GM21786 (cell line): ENCODE measurements around the gene DRAM2.

Source experiments
- ATAC-seq: cut with Tn5 transposase; IDR thresholded peaks from one replicate; pipeline ENCODE4 v1.9.1; 2021; ENCODE audit not compliant: unreplicated experiment

DRAM2 gene

DNA sequence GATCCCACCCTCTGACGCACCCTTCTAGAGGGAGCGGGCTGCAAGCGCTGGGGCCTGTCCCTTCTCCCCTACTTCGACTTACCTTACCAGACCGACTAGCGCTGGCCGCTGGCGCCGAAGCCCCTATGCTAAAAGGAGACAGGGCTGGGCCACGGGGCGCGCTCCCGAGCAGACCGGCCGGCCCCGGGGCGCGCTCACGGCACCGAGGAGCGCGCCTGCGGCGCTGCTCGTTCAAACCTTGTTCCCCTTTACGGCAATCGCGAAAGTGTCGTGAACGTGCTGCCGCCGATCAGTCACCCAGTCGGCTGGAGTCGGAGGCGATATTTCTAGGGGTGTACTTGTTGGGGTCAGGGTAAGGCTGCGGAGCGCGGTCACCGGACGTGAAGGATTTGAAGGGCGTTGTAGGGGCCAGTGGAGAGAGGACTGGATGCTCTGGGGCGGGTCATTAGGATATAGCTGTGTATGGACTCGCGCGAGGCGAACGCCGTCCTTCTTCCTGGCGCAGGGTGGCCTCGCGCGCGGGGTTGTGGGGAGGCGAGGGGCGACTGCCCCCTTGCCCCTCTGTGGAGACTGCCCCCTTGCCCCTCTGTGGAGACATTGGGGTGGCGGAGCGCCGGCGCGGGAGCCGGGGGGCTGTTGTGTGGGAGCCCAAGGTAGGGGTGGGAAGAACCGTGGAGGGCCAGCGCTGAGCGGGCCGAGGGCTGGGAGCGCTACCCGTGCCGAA is at the start of gene DRAM2, which contains the start of gene CEPT1:
TSS of gene DRAM2 (minus strand) at position 138 of the 724 bp plus-strand sequence. CDS start 8,539 bp downstream, outside the sequence.
TSS of gene CEPT1 (plus strand) at position 268 of the 724 bp plus-strand sequence. CDS start 7,492 bp downstream, outside the sequence.
- peak; percentile 56 for ATAC-seq

DNA sequence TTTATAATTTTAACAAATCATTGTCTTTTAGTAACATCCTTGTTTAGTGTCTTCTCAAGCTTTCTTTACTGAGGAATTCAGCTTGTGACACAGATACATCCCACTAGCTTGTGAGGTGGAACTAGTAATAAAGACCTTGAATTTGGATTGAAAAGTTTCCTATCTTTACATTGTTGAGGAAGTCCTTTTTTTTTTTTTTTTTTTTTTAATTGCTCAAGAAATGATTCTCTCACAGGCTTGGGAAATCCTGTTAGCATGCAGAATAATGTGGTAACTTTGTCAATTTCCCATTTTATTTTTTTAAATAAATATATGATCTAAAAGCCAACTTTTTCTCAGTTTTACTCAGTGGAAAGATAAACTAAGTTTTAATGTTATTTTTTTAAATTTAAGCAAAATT is 44.8 kb upstream of the DRAM2 start:
- ATAC-seq: no peak

DNA sequence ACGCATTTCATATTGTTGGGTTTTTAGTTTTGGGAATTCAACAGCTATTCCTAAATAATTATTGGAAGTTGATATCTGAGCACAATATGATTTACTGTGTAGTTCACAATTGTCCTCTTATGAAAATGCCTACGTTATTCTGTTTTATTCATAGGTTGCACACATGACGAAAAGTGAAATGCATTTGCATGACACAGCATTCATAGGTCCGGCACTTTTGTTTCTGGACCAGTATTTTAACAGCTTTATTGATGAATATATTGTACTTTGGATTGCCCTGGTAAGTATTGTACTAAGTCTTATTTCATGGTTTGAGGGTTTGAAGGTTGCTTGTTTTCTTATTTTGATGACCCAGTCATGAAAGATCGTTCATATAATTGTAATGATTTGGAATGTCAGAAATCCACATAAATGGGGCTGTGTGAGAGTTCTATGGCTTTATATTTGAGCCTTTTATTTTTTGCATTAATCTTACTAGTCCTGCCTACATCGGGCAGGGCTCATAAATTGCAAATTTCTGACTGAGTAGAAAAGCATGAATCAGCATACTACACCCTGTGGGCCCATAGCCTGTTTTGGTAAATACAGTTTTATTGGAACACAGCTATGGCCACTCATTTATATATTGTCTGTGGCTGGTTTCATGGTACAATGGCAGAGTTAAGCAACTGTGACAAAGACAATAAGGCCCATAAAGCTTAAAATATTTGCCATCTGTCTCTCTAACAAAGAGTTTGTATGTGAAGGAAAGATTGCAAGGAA is 43.6 kb upstream of the DRAM2 start:
- no peak for ATAC-seq

DNA sequence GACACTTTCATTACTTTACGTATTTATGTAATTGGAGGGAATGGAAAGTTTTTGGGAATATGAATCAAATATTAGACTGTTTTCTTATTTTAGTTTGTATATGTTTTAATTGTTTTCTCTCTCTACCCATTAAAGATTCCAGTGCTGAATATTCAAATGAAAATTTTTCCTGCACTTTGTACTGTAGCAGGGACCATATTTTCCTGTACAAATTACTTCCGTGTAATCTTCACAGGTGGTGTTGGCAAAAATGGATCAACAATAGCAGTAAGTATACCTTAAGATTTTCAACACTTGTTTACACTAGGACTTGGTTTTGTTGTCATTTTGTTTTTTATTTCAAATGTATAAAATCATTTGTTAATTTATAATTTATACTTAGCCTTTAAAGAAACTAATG is 42.2 kb upstream of the DRAM2 start:
- no peak for ATAC-seq

DNA sequence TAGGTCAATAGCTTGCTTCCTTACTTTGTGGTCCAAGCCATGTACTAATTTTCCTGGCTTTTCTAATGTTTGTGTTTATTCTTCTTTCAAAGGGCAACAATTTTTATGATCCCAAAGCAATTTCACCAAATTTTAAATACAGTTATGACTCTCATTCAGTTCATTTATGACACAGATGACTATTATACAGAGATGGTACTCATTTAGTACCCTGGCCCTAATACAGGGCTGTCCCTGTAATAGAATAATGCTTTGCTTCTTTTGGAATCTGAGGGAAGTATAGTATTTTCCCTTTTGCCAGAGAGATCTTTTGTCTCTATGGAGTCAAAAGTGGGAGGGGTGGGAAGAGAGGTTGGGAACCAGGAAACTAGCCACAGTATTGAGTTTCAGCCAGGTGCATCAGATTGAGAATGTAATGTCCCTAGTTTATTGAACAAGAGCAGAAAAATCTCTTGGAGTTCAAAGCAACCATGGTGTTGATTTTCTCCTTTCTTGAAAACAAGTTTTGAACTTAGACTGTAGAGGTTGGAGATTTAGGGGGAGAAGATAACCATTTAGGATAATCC is 40.2 kb upstream of the DRAM2 start:
- ATAC-seq: no peak

DNA sequence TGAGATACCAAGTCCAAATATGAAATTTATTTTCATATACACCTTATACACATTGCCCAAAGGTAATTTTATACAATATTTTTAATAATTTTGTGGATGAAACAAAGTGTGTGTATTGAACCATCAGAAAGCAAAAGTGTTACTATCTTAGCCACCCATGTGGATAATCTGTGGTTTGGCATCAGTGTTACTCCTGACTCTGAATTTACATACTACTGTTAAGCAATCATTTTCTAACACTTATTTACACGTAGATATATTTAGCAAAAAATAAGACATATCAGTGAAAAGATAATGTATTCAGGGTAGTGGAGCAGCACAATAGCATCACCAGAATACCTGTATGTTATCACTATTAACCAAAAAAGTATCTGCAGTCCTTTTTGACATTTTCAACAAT is 36.8 kb upstream of the DRAM2 start:
- ATAC-seq: peak; percentile 66

DNA sequence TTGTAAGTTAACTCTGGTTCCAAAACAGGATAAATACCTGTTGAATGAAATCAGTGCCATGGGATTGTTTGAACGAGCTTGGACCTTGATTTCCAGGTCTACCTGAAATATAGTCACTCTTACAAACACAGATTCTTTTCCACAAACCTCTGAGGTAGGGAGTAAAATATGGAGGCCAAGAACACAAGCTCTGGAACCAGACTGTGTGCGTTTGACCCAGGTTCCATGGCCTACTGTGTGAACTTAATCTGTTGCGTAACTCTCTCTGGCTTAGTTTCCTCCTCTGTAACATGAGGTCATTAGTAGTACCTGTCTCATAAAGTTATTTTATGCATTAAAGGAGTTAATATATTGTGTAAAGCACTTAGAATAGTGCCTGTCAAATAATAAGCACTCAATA is 35.5 kb upstream of the DRAM2 start:
- ATAC-seq: no peak

DNA sequence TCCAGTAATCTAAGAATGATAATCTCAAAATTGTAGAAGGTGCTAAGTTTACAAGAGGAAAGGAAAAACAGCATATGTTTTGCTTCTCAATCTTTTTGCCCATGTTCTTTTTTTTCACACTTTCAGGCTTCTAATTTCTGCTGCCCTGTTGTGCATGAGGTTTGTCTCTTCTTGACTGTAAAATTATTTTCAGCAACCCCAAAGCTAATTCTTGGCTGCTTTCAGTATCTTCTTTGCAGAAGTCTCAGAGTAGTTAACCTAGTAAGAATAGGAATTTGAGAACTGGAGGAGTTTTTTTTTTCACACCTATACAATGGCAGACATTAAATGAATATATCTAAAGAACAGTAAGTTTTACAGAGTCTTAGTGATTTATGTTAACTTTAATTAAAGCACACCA is 34.2 kb upstream of the DRAM2 start:
- ATAC-seq: no peak

DNA sequence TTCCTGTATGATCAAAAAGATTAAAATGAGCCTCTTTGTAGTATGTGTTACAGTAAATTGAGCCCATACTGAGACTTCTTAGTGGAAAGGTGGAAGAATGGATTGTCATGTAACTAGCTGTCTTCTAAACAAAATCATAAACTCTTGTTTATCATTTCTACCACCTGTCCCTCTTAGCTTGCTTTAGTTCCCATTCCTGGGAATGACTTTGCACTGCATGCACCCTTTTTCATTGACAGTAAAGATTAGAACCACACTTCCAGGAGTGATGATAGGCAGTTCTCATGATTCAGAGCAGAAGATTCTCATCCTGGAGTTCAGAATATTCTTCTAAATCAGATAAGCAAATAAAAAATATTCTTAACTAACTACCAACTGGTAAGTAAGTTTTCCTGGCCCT is 32.6 kb upstream of the DRAM2 start:
- ATAC-seq: no peak

DNA sequence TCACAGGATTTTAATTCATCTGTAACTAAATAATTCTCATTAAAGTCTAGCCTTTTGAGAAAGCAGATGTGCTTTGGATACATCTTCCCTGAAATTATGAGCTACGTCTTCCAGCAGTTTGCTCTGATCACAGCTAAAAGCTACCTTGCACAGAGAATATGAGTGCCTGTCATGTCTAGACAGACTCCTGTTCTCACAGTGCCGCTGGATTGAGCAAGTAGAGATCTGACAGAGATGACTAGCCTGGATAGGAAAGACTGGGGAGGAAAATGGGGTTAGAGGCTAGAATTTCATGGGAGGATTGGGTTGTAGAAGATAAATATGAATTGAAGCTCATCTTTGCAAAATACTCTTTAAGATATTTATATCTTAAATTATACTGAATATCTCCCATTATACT is 24.3 kb upstream of the DRAM2 start:
- ATAC-seq: no peak

DNA sequence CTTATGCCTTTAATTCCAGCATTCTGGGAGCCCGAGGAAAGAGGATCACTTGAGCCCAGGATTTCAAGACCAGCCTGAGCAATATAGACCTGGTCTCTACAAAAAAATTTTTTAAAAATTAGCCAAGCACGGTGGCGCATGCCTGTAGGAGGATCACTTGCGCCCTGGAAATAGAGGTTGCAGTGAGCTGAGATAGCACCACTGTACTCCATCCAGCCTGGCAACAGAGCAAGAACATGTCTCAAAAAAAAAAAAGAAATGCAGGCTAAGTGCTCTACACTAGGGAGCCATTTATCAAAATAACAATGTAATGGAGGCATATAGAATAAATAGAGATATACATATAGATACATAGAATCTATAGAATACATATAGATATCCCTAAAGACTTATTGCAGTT is 23.5 kb upstream of the DRAM2 start:
- ATAC-seq: no peak

DNA sequence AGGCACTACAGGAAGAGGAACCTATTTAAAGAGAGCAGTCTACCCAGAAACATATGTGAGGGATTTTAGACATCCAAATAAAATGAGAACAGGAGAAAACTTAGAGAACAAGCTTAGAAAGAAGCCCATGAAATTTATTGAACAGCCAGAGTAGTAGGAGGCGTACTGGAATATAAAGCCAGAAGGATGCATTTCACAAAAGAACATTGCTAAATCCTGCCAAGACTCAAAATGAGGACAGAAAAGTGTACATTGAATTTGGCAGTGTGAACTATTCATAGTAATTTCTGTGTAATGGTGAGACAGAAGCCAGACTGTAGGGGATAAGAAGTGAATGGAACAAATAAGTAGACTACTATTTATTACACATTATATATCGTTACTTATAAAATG is 22.6 kb upstream of the DRAM2 start:
- no peak for ATAC-seq

DNA sequence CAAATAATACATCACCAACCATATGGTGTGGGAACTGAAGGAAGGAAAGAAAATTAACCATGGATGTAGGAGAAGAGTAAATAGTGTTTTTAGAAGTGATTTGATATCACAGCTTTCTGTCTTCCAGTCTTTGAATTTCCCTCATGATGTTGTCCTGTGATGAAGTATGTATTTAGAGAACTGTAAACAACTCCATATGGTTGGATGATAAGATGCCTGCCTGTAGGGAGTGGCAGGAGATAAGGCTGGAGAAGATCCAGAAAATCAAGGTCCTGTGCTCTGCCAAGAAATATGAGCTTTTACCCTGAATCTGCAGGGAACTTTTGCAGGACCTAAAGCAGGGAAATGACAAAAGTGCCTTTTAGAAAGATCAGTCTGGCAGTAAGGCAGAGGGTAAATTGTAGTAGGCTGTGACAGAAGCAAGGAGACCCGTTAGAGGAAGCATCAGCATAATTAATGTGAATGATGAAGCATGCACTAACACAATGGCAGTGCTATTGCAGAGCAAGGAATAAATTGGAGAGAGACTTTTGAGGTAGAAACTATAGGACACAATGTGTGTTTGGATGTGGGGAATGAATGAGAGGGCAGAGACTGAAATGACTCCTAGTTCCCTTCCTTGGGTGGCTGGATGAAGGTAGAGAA is 22.1 kb upstream of the DRAM2 start:
- no peak for ATAC-seq

DNA sequence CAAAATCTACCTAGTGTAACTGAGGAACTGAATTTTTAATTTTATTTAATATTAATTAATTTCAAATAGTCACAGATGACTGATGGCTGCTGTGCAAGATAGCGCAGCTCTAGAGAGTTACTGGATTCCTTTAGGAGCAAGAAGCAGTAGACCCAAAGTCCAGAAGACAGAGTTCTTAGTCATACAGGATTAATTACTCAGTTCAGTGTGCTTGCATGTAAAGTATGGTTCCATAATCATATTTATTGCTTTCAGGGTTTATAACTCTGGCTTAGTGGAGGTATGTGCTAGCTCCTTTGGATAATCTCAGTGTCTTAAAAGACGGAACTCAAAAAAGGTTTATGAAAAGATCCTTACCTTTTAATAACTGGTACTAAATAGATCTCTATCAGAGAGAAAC is 17.5 kb upstream of the DRAM2 start:
- no peak for ATAC-seq

DNA sequence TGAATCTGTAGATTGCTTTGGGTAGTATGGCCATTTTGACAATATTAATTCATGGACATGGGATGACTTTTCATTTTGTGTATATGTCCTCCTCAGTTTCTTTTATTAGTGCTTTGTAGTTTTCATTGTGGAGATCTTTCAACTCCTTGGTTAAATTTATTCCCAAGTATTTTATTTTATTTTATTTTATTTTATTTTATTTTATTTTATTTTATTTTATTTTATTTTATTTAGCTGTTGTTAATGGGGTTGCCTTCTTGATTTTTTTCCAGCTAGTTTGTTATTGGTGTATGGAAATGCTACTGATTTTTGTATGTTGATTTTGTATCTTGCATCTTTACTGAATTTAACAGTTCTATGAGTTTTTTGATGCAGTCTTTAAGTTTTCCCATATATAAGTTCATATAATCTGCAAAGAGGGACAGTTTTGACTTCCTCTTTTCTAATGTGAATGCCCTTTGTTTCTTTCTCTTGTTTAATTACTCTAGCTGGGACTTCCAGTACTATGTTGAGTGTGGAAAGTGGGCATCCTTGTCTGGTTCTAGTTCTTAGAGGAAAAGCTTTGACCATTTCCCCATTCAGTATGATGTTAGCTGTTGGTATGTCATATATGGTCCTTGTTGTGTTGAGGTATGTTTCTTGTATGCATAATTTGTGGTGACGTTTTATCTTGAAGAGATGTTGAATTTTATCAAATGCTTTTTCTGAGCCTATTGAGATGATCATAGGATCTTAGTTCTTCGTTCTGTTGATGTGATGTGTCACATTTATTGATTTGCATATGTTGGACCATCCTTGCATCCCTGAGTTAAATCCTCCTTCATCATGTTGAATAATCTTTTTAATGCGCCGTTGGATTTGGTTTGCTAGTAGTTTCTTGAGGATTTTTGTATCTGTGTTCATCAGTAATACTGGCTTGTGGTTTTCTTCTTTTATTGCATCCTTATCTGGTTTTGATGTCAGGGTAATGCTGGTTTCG is 14.4 kb upstream of the DRAM2 start:
- ATAC-seq: no peak

DNA sequence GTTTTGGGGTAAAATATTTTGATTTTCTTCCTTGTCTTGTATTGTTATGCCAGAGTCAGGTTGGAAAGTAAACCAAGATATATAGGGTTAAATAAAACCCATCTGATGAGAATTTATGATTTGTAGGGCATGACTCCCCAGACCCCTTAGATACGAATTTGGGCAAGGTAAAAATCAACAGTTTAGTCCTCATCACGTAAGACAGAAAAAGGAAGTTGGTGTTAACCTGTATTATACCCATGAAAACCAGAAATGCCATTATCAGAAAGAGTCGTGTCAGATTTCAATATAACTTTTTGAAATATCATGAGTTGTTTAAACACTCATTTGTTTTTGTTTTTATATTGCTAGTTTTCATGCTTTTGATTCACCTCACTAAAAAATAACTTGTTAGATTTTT is 11.9 kb upstream of the DRAM2 start:
- ATAC-seq: no peak

DNA sequence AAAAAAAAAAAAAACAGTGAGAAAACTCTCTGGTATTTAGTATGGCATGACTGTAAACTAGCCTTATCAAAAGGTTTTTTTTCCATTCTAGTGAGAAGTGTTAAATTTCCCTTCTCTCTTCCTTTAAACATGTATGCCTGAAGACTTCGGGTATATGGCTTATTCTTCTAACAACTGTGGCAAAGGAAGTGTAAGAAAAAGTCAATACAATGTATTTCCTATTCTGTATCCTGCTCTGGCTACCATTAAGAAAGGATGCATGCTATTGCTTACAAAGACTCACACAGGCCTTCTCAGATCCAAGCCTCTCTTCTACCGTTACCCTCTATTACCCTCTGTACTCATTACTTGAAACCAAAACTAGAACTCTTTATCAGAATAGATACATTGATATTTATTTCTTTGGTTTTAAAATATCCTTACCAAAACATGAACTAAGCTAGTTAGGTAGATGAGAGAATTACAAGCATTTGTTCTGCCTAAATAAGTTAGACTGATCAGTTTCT is 8.5 kb upstream of the DRAM2 start:
- peak; percentile 52 for ATAC-seq

DNA sequence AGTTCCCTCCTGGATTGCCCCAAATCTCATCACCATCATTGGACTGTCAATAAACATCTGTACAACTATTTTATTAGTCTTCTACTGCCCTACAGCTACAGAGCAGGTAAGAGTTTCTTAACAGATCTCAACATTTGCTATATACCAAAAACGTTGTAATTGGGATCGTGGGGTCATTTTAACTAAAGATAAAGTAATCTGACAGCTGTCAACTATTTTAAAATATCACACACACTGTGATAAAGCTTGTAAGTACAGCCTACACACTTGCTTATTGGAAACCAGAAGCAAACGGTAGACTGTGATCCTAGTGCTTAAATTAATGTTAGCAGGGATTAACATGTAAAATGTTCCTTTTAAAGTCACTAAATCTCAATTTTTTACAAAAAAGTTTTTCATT is 8.1 kb upstream of the DRAM2 start:
- ATAC-seq: no peak

DNA sequence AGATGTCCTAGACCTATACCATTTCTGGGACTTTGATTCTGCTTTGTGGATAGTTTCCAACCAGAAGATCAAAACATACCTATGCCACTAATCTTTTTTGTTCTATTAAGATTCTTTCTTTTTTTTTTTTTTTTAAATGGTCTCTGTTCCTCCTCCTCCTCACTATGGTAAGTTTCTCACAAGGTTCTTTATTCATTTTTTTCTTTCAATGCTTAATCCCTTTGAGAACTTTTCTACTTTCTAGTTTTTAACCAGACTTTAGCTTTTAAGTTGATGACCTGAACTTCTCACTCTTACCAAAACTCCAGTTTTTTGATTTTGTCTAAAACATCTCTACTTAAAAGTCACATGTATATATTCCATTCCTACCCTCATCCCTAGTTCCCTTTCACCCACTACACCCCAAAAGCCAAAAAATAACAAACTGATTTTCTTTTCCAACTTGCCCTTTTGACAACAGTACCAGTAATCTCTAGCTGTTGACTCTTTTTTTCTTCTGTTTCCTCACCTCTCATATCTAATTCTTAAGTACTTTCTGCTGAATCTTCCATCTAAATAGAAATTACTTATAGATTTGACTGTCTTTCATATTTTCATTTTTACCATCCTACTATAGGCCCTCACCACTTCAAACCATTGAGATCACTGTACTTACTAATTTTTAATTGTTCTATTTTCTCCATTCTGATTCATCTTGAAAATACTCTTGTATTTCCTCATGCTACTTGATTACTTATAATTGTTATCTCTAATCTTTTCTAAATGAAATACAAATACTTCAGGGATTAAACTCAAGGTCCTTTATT is 6.3 kb upstream of the DRAM2 start:
- no peak for ATAC-seq
